IMR-90 (cell line): ENCODE data around the gene MACF1.

ENCODE experiments used
- POLR2A ChIP-seq: IDR thresholded peaks from 2 replicates; pipeline ENCODE4 v1.6.1; 2012; ENCODE audit warnings: mild to moderate bottlenecking, low read depth, low read length
- RAD21 ChIP-seq: IDR thresholded peaks from 2 replicates; pipeline ENCODE4 v1.6.1; 2012; ENCODE audit warnings: low read length, improper control_type of control experiment
- RCOR1 ChIP-seq: IDR thresholded peaks from 2 replicates; pipeline ENCODE4 v1.6.1; 2012; ENCODE audit warnings: mild to moderate bottlenecking, low read length, improper control_type of control experiment; ENCODE audit not compliant: insufficient replicate concordance
- SMC3 ChIP-seq: fragments of 150-350 bp; IDR thresholded peaks from 2 replicates; pipeline ENCODE4 v1.6.1; 2016; ENCODE audit warnings: low read depth, mild to moderate bottlenecking, antibody characterized with exemption, low read length, moderate library complexity
- TF ChIP-seq, protein P1 (sequence below): conservative IDR thresholded peaks from 2 replicates; pipeline ENCODE4 v1.5.1; 2012; ENCODE audit warnings: mild to moderate bottlenecking, low read depth, low read length, improper control_type of control experiment

DNA sequence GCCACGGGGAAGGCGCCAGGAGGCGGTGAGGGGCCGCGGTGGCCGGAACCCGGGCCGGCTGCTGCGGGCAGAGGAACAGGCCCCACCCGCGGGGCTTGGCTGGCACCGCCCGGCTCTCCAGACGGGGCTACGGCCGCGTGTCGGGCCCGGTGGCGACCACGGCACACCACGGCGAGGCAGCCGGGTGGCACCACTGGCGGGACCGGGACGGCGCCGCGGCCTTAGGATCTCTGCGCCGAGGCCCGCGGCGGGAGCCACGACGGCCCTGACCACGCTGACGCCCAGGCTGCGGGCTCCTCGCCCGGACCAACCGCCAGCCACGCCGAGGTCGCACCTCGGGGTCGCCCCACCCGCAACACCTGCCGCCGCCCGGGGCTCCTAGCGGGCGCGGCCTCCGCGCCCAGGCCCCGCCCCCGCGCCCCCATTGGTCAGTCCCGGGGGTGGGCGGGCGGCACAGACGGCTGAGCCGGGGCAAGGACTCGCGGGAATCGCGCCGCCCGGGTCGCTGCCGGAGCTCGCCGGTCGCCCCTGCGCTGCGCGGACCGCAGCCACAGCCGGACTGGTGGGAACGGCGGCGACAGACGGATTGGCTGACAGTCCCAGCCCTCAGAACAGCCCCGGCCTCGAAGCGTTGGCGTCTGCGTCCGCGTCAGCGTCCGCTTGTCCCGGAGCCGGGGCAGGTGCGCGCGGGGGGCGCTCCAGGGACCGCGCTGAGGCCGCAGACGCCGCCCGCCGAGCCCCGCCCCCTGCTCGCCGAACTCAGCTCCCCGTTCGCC lies 286.8 kb downstream of the MACF1 start, which contains the start of gene BMP8A:
- TF ChIP-seq POLR2A (no peak), RCOR1 (no peak), RAD21 (no peak), SMC3 (no peak)
- TF ChIP-seq, protein P1, sequence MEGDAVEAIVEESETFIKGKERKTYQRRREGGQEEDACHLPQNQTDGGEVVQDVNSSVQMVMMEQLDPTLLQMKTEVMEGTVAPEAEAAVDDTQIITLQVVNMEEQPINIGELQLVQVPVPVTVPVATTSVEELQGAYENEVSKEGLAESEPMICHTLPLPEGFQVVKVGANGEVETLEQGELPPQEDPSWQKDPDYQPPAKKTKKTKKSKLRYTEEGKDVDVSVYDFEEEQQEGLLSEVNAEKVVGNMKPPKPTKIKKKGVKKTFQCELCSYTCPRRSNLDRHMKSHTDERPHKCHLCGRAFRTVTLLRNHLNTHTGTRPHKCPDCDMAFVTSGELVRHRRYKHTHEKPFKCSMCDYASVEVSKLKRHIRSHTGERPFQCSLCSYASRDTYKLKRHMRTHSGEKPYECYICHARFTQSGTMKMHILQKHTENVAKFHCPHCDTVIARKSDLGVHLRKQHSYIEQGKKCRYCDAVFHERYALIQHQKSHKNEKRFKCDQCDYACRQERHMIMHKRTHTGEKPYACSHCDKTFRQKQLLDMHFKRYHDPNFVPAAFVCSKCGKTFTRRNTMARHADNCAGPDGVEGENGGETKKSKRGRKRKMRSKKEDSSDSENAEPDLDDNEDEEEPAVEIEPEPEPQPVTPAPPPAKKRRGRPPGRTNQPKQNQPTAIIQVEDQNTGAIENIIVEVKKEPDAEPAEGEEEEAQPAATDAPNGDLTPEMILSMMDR: no peak
